Caco-2 (cell line): ENCODE data around the gene CAP2. TPM values are rescaled to one million over a fixed set of nuclear protein-coding genes. Genes with fewer than 3 reads are reported as not detected.

Source experiments
- BruUV-seq: library from RNA; stranded (reverse); fragments of 400-500 nt; replicated peaks from 2 replicates; lab custom pipeline; 2021; lab: Mats Ljungman, UMichigan
- CTCF ChIA-PET: fragments of 300-600 bp; sonication (Branson Sonifier 250); formaldehyde crosslinking; loops from one replicate; lab custom pipeline; 2022; ENCODE audit warnings: antibody characterized with exemption; lab: Charles Lee
- POLR2A ChIA-PET: fragments of 300-600 bp; sonication (Branson Sonifier 250); formaldehyde crosslinking; loops from one replicate; lab custom pipeline; 2022; ENCODE audit warnings: antibody characterized with exemption; lab: Charles Lee
- DNase-seq, 2 experiments: peaks; one replicate each; pipeline versions ENCODE4 v3.0.0 to v3.0.0-alpha.2; 2020 to 2022
- H3K27me3 ChIP-seq: replicated peaks from 2 replicates; pipeline ENCODE4 v1.6.0; 2011; ENCODE audit warnings: low read length; ENCODE audit not compliant: control insufficient read depth, insufficient read depth
- H3K36me3 ChIP-seq: 2 replicates; pipeline ENCODE4 v1.5.1; 2011; ENCODE audit warnings: low read length; ENCODE audit not compliant: control insufficient read depth, insufficient read depth
- H3K4me1 ChIP-seq: fragments of 250-450 bp; sonication (Bioruptor Pico); 2 replicates; pipeline ENCODE4 v1.5.1; 2020; ENCODE audit warnings: mild to moderate bottlenecking
- H3K4me3 ChIP-seq: 2 replicates; pipeline ENCODE4 v1.5.1; 2011; ENCODE audit warnings: low read depth, mild to moderate bottlenecking, control low read depth, low read length
- H3K9me3 ChIP-seq: fragments of 250-450 bp; sonication (Bioruptor Pico); 2 replicates; pipeline ENCODE4 v1.5.1; 2020; ENCODE audit warnings: mild to moderate bottlenecking, moderate library complexity
- H3K27ac Mint-ChIP-seq: one replicate; pipeline ENCODE4 v1.8.0; 2022; ENCODE audit warnings: mixed read lengths; ENCODE audit not compliant: unreplicated experiment
- H3K27me3 Mint-ChIP-seq: one replicate; pipeline ENCODE4 v1.8.0; 2022; ENCODE audit warnings: mixed read lengths; ENCODE audit not compliant: insufficient read depth, unreplicated experiment
- H3K36me3 Mint-ChIP-seq: one replicate; pipeline ENCODE4 v1.8.0; 2022; ENCODE audit warnings: mild to moderate bottlenecking, mixed read lengths; ENCODE audit not compliant: insufficient read depth, unreplicated experiment
- H3K4me1 Mint-ChIP-seq: one replicate; pipeline ENCODE4 v1.8.0; 2022; ENCODE audit warnings: low read depth, mixed read lengths; ENCODE audit not compliant: unreplicated experiment
- H3K4me3 Mint-ChIP-seq: one replicate; pipeline ENCODE4 v1.8.0; 2022; ENCODE audit warnings: mild to moderate bottlenecking, moderate library complexity, mixed read lengths; ENCODE audit not compliant: unreplicated experiment
- H3K9me3 Mint-ChIP-seq: one replicate; pipeline ENCODE4 v1.8.0; 2022; ENCODE audit warnings: mixed read lengths; ENCODE audit not compliant: unreplicated experiment
- CTCF ChIP-seq, 2 experiments: fragments of 200-600 bp in 1 of 2; IDR thresholded peaks; 1 replicate in 1 of 2; 2 replicates in 1 of 2; pipeline versions ENCODE4 v1.5.1 to v1.8.0; 2011 to 2022; ENCODE audit warnings: antibody characterized with exemption in 1 of 2, control low read depth in 1 of 2, inconsistent platforms in 1 of 2, low read depth in 1 of 2, low read length in 1 of 2, mild to moderate bottlenecking in 1 of 2, moderate library complexity in 1 of 2; ENCODE audit not compliant: insufficient read depth in 1 of 2, severe bottlenecking in 1 of 2, unreplicated experiment in 1 of 2
- intact Hi-C: fragments of 100-400 bp; cut with micrococcal nuclease; formaldehyde crosslinking; loops from one replicate; pipeline ENCODE4 v1.10.0; 2022; ENCODE audit not compliant: unreplicated experiment
- total RNA-seq: library from RNA; stranded (reverse); gene quantifications from 2 replicates; pipeline ENCODE4 v1.2.3, GENCODE V29; 2022

Gene CAP2
- total RNA-seq, 1 experiment from 2014 or later: 8.9 TPM

DNA sequence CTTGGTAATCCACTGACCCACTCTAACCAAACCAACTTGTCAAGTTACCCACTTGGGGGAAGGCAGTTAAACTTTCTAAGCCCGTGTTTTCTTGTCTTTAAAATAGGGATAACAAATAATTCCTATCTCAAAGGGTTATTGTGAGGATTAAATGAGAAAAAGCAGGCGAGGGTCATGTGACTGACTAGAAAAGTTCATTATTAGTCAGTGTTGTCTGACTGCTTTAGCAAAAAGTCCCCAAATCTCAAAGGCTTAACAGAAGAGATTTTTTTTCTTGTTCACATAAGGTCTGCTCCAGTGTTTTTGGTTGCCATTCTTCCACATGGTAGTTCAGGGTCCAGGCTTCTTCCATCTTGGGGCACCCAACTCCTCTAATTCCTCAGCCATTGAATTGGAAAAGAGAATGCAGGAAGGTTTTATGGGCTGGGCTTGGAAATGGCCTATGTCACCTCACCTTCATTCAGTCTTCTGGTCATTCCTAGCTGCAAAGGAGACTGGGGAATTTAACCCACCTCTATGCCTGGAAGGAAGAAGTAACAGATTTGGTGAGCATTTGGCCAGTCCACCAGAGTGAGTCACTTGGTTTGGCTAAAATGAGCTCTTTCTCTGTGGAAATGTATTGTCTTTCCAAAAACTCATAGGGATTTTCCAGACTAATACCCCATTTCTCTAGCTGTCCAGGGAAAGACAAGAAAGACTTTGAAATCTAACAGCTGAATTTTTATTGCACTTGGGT, 77.0 kb downstream of the CAP2 start:
- no peak for DNase-seq
- CTCF ChIA-PET: no interaction called here
- H3K4me1 Mint-ChIP-seq: peaks cover 7% of the 10 kb centered on the region
- H3K9me3 ChIP-seq: no peaks in the 10 kb centered on the region
- no TSS peak for BruUV-seq
- intact Hi-C loops: loop anchor here (10.0 kb wide), 1 partner anchor 114 kb away; no protein-coding TSS in a partner anchor
- no peaks in the 10 kb centered on the region for H3K27me3 ChIP-seq
- H3K9me3 Mint-ChIP-seq: no peaks in the 10 kb centered on the region
- no peaks in the 10 kb centered on the region for H3K36me3 Mint-ChIP-seq
- H3K4me1 ChIP-seq: 0 out of 2 replicates have a peak, but pooled peaks cover 15% of the 10 kb centered on the region
- no peak overlapping the region for H3K4me3 Mint-ChIP-seq
- H3K27ac Mint-ChIP-seq: no peak overlapping the region
- H3K27me3 Mint-ChIP-seq: no peaks in the 10 kb centered on the region
- H3K4me3 ChIP-seq: no peak overlapping the region
- POLR2A ChIA-PET: no interaction called here
- no peak for TF ChIP-seq CTCF (IDR thresholded peaks at IDR 0.05; ENCODE audit: insufficient read depth in 1 of 2, low read depth in 1 of 2, low read length in 1 of 2, severe bottlenecking in 1 of 2, unreplicated experiment in 1 of 2)
- H3K36me3 ChIP-seq: no peaks in the 10 kb centered on the region

DNA sequence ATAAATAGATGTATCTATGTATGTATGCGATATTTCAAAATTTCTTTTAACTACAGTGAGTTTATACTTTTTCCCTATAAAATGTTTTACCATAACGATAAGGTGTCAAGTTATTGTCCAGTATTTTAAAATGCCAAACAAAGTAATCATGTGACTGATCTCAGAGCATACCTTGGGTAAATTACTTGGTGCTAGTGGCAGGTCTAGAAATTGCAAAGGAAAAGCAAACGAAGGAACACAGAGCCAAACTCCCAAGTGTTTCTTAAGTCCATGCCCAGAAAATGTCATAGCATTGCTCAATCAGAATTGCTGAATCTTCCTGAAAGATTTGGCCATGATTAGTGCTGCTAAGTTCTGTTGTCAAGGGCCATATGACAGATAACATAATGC, 77.5 kb downstream of the CAP2 start:
- POLR2A ChIA-PET: interaction anchor here (0.7 kb wide), 1 partner anchor 11 kb away, joined by 6 read pairs; no protein-coding TSS in a partner anchor
- no peaks in the 10 kb centered on the region for H3K9me3 Mint-ChIP-seq
- no TSS peak for BruUV-seq
- intact Hi-C loops: loop anchor here (10.0 kb wide), 1 partner anchor 114 kb away; no protein-coding TSS in a partner anchor
- H3K36me3 Mint-ChIP-seq: no peaks in the 10 kb centered on the region
- DNase-seq: no peak
- H3K4me3 ChIP-seq: no peak overlapping the region
- no peak for TF ChIP-seq CTCF (IDR thresholded peaks at IDR 0.05; ENCODE audit: insufficient read depth in 1 of 2, low read depth in 1 of 2, low read length in 1 of 2, severe bottlenecking in 1 of 2, unreplicated experiment in 1 of 2)
- no peak overlapping the region for H3K27ac Mint-ChIP-seq
- H3K27me3 Mint-ChIP-seq: no peaks in the 10 kb centered on the region
- H3K36me3 ChIP-seq: no peaks in the 10 kb centered on the region
- peaks cover 7% of the 10 kb centered on the region for H3K4me1 Mint-ChIP-seq
- no peak overlapping the region for H3K4me3 Mint-ChIP-seq
- H3K9me3 ChIP-seq: no peaks in the 10 kb centered on the region
- CTCF ChIA-PET: no interaction called here
- 0 out of 2 replicates have a peak, but pooled peaks cover 15% of the 10 kb centered on the region for H3K4me1 ChIP-seq
- no peaks in the 10 kb centered on the region for H3K27me3 ChIP-seq

GRCh38 chr6:17472653-17473183, 79.3 kb downstream of the CAP2 start:
- Mint-ChIP-seq H3K4me3 (no peak overlapping the region), H3K36me3 (no peaks in the 10 kb centered on the region), H3K27me3 (no peaks in the 10 kb centered on the region), H3K4me1 (peaks cover 7% of the 10 kb centered on the region), H3K27ac (no peak overlapping the region), H3K9me3 (no peaks in the 10 kb centered on the region)
- no peak overlapping the region for H3K4me3 ChIP-seq
- no TSS peak for BruUV-seq
- CTCF ChIA-PET: no interaction called here
- 0 out of 2 replicates have a peak, but pooled peaks cover 15% of the 10 kb centered on the region for H3K4me1 ChIP-seq
- intact Hi-C loops: loop anchor here (10.0 kb wide), 1 partner anchor 112 kb away; no protein-coding TSS in a partner anchor
- no peaks in the 10 kb centered on the region for H3K9me3 ChIP-seq
- H3K36me3 ChIP-seq: no peaks in the 10 kb centered on the region
- DNase-seq: no peak
- POLR2A ChIA-PET: interaction anchor here (0.6 kb wide), 1 partner anchor 1001 kb away, joined by 3 read pairs; no protein-coding TSS in a partner anchor
- no peaks in the 10 kb centered on the region for H3K27me3 ChIP-seq
- no peak for TF ChIP-seq CTCF (IDR thresholded peaks at IDR 0.05; ENCODE audit: insufficient read depth in 1 of 2, low read depth in 1 of 2, low read length in 1 of 2, severe bottlenecking in 1 of 2, unreplicated experiment in 1 of 2)
